Transverse colon (tissue), 4 donors: Measurements from ENCODE around the gene ZNF268.

Experiments used
- EP300 ChIP-seq: sonication (generic); formaldehyde crosslinking; IDR thresholded peaks from one replicate; pipeline ENCODE4 v1.6.1; 2017; ENCODE audit warnings: antibody characterized with exemption, low read depth
- POLR2A ChIP-seq: fragments of 450-650 bp; IDR thresholded peaks from one replicate; pipeline ENCODE4 v1.6.1; 2016; ENCODE audit warnings: antibody characterized with exemption, mild to moderate bottlenecking, moderate library complexity
- POLR2AphosphoS5 ChIP-seq, 3 donors: sonication (generic); formaldehyde crosslinking; IDR thresholded peaks; one replicate each; pipeline ENCODE4 v1.6.1; 2016; ENCODE audit warnings: antibody characterized with exemption in 3 of 3
- TF ChIP-seq, protein P1 (sequence below), 5 experiments: fragments of 200-600 bp in 3 of 5; fragments of 450-650 bp in 2 of 5; sonication (generic) in 3 of 5; IDR thresholded peaks; 1 replicate in 2 of 5; 2 replicates in 3 of 5; pipeline ENCODE4 v1.5.1; 2016 to 2017; ENCODE audit warnings: antibody characterized with exemption in 5 of 5, inconsistent platforms in 3 of 5, mild to moderate bottlenecking in 2 of 5, moderate library complexity in 1 of 5

DNA sequence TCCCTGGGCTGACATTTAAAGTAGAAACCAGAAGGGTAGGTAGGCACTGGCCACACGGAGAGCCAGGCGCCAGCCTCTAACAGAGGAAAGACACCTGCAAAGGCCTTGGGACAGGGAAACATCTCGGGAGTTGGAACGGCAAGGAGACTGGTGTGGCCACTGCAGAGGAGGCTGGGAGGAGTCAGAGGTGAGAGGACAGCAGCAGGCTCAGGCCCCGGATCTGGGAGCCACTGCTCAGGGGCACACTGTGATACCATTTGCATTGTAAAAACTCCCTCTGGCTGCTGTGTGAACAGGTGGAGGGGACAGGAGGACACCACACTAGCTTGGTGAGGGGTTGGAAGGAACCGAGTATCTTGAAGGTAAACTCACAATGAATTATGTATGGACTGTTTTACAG, 51.7 kb downstream of the ZNF268 start:
- TF ChIP-seq, protein P1, sequence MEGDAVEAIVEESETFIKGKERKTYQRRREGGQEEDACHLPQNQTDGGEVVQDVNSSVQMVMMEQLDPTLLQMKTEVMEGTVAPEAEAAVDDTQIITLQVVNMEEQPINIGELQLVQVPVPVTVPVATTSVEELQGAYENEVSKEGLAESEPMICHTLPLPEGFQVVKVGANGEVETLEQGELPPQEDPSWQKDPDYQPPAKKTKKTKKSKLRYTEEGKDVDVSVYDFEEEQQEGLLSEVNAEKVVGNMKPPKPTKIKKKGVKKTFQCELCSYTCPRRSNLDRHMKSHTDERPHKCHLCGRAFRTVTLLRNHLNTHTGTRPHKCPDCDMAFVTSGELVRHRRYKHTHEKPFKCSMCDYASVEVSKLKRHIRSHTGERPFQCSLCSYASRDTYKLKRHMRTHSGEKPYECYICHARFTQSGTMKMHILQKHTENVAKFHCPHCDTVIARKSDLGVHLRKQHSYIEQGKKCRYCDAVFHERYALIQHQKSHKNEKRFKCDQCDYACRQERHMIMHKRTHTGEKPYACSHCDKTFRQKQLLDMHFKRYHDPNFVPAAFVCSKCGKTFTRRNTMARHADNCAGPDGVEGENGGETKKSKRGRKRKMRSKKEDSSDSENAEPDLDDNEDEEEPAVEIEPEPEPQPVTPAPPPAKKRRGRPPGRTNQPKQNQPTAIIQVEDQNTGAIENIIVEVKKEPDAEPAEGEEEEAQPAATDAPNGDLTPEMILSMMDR (IDR thresholded peaks at IDR 0.05), result no peak
- TF ChIP-seq EP300, result no peak
- no peak for TF ChIP-seq POLR2A
- no peak for TF ChIP-seq POLR2AphosphoS5 (IDR thresholded peaks at IDR 0.05)
